GM21367 (cell line): Measurements from ENCODE around the gene OSBP2.
"Not testable (repeated sequence)": the region's sequence is repeated elsewhere in the genome, so short reads cannot be mapped to it uniquely, and the experiment has no call there.

Source experiments
- ATAC-seq: cut with Tn5 transposase; IDR thresholded peaks from one replicate; pipeline ENCODE4 v1.9.1; 2021; ENCODE audit not compliant: unreplicated experiment

Gene OSBP2

DNA sequence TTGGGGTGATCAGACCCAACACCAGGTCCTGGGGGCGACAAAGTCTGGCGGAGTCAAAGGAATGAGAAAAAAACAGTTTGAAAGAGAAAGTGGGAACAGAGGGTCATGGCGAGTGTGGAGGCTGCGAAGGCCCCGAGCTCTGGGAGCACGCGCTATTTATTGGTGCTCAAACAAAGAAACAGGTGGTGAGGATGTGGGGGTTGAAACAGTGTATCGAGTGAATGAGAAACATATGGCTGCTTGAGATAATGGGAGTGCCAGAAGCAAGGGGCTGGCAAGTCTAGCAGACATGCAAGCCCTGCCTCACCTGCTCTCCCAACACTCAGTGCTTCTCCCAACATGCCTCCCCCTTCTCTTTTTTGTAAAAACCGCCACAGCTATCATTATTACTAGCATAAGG is 19.2 kb upstream of the OSBP2 start:
- ATAC-seq: no peak

DNA sequence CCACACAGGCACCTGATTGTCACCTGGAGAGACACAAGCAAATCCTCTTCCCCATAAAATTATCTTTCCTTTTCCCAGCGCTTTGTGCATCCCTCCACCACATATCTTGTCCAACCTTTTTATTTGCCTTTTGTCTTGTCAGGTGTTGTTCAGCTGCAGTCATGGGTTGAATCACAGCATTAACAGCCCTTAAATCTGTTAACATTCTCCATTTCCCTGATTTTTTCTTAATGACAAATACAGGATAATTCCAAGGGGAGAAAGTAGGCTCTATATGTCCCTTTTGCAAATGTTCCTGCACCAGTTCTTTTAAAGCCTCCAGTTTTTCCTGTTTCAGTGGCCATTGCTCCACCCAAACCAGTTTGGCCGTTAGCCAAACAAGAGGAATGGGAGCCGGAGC is 18.1 kb upstream of the OSBP2 start:
- ATAC-seq: not testable (repeated sequence)

DNA sequence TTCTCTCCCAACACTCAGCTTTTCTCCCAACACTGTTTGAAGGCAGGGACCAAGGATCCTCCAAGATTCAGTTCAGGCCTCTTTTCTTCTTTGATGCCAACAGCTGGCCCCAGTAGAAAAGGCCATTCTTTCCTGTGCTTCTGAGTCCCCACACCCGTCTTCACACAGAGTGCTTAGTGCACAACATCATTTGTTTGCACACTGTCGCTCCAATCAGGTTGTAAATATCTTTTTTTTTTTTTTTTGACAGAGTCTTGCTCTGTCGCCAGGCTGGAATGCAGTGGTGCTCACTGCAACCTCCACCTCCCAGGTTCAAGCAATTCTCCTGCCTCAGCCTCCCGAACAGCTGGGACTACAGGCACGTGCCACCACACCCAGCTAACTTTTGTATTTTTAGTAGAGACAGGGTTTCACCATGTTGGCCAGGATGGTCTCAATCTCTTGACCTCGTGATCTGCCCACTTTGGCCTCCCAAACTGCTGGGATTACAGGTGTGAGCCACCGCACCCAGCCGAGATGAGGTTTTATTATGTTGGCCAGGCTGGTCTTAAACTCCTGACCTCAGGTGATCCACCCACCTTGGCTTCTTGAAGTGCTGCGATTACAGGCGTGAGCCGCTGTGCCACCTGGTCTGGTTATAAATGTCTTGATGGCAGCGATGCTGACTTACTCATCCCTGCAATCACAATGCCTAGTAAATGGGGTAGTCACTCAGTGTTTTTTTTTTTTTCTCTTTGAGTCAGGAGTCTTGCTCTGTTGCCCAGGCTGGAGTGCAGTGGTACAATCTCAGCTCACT is 14.6 kb upstream of the OSBP2 start:
- not testable (repeated sequence) for ATAC-seq

DNA sequence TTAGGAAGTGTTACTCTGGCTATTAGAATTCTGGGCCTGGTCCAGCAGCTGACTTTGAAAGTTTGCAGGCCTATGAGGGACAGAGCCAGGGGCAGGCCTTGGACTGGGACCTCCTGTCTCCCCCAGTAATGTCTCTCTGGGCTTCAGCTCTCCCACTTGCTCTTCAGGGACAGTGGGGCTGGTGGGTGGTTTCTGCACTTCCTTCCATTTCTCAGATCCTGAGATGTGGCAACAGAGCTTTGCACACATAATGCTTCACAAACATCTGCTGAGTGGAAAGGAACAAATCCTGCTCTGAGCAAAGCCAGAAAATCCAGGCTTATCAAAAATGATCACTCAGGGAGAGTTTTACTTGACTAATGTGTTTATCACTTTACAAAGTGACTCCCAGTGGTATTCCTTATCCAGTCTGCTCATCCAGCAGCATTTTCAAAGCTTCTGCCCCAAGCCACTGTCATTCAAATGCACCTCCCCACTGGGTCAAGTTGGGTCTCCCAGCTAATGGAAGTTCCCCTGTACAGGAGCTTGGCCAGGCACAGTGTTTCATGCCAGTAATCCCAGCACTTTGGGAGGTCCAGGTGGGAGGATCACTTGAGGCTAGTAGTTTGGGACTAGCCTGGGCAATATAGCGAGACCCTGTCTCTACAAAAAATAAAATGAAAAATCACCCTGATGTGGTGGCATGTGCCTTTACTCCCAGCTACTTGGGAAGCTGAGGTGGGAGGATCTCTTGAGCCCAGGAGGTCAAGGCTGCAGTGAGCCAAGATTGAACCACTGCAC is 13.5 kb upstream of the OSBP2 start:
- ATAC-seq: no peak

DNA sequence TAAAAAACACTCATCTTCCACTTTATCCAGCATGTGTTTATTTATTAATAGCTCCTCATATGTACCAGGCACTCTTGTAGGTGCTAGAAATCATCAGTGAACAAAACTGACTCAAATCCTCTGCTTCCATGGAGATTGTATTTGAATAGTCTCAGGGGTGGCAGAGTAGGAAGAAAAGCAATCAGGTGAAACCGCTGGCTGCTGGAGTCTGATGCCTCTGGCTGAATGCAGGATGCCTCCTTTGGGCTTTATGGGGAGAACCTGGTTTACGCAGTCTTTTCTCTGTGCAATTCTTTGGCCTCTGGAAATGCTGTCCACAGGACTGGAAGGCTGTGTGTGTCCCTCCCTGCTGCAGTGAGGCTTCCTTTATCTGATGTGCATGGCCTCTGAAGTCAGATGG is 12.8 kb upstream of the OSBP2 start:
- ATAC-seq: no peak

DNA sequence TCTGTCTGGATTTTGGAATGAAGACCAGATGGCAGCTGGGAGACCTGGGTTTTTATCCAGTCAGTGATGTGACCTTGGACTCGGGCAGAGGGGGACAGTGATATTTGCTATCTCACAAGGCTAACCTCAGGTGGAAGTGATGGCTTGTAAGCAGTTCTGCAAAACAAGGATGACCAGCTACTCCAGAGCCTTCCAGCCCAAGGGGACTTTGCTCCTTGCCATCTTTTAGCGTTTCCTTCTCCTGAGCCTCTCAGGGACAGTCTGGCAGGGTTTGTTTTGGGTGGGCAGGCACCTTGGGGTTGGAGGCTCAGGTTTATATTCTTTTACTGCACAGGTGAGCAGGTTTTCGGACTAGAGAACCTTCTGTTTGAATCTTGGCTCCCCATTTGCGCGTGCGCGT is 9.5 kb upstream of the OSBP2 start:
- no peak for ATAC-seq

DNA sequence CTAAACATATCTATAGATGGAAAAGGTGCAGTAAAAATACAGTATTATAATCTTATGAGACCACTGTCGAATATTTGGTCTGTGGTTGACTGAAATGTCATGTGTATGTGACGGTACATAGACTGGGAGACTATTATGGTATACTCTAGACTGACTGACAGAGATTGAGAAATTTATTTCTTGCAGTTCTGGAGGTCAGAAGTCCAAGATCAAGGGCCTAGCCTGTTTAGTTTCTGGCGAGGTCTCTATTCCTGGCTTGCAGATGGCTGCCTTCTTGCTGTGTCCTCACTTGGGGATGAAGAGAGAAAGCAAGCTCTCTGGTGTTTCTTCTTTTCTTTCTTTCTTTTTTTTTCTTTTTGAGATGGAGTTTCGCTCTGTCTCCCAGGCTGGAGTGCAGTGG is 7.3 kb upstream of the OSBP2 start:
- no peak for ATAC-seq

DNA sequence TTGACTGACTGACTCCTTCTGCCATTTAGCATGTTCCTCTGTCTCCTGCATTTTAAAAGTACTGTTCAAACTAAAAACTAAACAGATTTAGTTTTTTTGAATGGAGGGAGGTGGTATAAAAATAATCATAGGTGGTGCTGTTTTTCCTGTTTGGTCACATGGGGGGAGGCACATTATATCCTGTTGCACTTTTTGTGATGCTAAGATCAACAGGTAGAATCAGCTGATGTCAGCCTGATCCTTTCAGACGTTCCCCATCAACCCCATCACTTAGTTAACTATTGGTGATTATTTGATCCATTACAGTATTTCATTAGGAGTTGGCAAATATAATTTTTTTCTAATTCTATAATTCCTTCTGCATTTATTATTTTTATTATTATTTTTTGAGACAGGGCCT is 5.1 kb upstream of the OSBP2 start:
- ATAC-seq: no peak

DNA sequence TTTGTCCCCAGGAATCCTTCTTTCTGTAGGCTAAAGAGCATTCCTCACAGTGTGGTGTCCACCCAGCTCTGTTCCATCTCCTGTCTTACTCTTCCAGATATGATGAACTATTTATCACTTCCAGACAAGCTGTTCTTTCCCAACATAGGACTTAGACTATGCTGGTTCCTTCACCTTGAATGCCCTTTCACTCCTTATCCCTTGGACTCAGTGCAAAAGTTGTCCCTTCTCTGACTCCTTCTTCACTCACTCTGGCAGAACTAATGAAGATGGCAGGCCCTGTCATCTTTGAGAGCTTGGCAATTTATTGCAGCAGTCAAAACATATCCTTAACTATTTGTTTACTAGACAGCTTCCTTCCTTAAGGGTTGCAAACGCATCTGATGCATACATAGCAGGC is 3.5 kb upstream of the OSBP2 start:
- no peak for ATAC-seq

DNA sequence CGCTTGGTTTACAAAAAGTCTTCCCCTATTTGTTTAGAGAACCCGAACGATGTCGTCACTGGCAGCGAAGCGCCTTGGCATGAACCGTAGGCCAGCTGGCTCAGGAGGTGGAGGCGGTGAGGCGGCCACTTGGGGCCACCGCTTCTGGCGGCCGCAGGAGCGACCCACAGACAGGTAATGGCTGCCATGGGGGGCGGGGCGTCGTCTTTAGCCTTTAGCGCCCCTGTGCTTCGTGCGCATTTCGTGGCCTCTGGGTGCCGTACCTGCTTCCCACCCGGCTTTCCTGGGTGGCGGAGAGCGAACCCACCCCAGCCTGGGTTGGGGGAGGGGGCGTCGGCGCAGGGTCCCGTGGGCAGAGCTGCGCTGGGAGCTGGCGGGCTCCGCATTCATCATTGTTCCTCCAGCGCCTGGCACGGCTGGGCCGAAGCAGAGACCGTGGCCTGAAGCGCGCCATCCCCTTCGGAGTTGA is 469 bp upstream of the OSBP2 start:
- ATAC-seq: no peak

DNA sequence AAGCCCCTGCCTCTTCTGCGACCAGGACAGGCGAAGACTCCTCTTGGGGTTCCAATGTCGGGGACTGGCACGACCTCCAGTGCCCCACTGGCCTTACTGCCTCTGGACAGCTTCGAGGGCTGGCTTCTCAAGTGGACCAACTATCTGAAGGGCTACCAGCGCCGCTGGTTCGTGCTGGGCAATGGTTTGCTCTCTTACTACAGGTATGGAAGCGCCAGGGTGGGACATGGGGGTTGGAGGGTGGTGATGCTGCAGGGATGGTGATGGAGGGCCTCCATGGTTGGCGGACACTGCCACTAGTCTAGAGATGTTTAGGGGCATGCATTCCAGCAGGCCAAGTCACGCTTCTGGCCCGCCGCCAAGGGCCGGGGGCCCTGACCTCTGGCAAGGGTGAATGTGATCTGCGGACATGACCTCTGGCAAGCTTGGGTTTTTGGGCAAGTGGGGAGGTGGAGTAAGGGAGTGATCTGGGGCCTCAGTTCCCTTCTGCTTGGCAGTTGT is 727 bp downstream of the OSBP2 start:
- ATAC-seq: no peak

DNA sequence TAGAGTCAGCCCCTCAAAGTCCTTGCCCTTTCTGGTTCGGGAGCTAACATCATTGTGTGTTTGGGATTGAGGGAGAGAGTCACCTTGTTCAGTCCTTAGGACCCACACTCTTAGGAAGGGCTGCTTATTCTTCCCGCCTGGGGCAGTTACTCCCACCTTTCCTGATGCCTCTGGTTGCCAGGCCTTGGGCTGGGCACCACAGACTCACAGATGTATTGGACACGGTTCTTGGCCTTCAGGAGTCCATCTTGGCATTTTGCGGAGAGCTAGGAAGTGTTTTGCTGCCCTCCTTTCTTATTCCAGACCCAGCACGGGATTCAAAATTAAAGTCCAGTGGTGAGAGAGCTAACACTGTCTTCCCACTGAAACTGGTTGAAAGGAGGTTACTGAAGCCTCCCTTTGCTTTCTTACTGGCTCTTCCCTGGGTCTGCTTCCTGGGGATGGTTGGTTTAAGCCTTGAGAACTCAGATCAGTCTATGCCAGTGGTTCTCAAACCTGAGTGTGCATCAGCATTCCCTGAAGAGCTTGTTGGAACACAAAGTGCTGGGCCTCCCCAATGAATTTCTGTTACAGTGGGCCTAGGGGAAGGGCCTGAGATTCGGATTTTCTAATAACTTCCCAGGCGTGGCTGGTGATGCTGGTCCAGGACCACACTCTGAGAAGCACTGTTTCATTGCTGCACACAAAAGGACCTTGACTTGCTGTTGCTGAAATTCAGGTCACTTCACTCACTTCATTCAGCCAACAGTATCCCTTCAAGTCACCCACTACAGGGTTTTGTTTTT is 1.4 kb downstream of the OSBP2 start:
- ATAC-seq: no peak

DNA sequence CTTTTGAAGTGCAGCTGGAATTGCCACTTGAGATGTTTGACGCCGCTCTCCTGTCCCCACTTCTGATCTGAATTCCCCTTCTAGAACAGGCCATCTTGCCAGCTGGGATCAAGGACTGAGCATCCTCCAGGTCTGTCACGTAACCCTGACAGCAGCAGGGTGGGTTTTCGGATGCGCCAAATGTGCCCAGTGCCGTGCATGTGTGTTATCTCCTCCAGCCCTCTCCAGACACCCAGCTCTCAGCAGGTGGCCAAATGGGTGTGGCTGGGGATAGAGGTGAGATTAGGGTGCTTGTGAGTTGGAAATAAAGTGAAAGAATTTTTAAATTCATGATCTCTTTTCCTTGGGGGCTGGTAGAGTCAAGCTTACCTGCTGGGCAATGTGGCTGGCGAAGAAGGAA is 3.3 kb downstream of the OSBP2 start:
- ATAC-seq: no peak

DNA sequence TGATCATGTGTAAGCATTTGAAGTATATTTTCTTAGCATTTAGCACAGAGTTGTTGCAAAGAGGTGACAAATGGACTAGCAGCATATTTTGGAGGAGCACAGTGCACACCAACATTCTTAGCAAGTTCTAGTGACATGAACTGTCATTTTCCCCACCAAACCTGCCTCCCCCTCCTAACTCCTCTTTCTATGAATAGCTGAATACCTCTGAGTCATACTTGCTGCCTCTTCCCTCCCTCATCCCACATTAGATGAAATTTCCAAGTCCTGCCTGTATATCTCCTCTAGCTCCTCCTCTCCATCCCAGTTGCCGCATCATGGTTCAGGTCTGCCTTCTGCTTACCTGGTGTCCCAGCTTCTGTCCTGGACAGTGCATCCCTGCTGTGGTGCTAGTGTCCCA is 7.2 kb downstream of the OSBP2 start:
- no peak for ATAC-seq

DNA sequence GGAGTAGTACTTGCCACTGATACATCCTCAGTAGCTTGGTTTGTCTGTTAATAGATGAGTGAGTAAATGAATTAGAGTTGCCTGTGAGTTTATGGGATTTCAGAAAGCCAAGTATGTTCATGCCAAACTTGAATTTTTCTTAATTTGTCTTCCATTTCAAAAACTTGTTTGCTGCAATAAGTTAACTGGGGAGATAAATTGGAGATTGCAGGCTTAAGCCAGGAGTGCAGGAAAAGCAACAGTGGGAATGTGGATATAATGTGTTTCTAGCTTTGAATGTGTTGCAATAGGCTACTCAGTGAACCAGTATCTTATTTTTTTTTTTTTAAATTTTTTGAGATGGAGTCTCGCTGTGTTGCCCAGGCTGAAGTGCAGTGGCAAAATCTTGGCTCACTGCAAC is 8.2 kb downstream of the OSBP2 start:
- no peak for ATAC-seq

DNA sequence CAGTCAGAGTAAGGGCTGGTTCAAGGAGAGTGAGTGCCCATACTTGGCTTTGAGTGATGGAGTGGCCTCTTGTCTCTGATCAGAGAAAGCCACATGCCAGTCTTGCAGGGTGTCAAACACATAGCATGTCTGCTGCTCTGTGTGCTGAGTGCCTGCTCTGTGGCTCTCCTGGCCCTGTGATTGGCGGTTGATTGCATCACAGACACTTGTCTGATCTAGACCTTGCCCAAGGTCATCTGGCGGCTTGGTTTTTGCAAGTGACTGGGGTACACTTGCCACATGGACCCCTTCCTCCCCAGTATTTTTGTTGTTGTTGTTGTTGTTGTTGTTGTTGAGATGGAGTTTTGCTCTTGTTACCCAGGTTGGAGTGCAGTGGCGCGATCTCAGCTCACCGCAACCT is 10.3 kb downstream of the OSBP2 start:
- ATAC-seq: no peak

DNA sequence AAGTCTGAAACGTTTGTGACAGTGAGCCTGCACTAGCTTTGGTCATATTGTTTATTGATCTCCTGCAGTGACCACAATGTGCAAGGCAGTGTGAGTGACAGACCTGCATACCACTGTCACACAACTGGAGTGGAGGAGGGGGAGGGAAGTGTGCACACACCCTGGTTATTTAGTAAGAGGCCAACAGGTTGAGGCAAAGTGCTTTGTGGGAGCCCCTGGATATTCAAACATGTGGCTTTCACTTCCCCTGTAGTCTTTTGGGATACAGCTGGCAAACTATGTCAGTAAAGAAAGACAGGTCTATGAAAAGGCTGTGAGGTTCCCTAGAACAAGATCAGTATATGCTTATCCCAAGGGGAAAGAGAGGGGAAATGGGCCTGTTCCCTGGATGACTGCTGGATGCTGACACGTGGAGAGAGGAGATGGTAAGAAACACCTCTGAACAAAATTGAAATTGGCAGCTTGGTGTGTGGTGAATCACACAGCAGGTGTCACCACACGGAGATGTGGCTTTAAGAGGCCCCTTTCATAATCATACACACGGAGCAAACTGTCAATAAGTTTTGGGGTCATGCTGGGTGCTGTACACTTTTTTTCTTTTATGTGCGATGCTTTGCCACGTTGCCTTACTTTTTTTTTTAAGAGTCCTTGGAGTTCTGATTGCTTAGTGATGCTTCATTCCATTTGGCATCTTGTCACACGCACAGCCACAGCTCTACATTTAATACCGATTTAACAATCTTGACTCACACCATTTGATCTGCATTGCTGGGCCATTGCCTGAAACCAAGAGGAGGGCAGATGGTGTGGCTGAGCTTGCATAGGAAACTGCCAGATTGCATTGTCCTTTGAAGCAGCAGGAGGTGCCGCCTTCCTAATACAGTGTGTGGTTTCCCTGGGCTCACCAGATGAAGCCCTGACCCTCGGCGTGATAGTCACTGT is 11.3 kb downstream of the OSBP2 start:
- ATAC-seq: peak; percentile 41

DNA sequence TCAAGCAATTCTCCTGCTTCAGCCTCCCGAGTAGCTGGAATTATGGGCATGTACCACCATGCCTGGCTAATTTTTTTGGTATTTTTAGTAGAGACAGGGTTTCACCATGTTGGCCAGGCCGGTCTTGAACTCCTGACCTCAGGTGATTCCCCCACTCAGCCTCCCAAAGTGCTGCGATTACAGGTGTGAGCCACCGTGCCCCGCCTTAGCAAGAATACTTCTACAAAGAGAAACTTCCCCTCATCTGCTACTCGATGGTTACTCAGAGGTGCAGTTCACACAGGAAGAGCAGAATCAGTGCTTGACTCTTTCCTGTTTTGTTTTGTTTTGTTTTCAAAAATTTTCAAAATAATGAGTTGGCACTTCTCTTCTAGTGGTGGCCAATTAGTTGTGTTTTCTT is 15.3 kb downstream of the OSBP2 start:
- not testable (repeated sequence) for ATAC-seq

DNA sequence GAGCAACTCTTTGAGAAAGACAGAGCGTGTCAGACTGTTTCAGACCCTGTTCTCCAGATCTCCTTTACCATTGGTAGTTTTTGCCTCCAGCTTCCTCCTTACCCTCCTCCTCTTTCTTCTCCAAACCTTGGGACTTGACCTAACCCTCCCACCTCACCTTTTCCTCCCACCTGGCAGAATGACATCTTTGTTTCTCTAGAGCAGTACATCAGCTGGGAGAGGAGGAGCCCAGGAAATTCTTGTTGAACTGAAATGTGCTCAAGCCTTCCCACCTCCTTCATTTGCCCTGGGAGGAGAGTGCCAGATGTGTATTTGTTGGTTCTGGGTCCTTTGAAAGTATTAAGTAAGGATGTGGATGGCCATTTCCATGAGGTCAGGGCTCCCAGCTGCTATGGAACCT is 17.4 kb downstream of the OSBP2 start:
- ATAC-seq: no peak

DNA sequence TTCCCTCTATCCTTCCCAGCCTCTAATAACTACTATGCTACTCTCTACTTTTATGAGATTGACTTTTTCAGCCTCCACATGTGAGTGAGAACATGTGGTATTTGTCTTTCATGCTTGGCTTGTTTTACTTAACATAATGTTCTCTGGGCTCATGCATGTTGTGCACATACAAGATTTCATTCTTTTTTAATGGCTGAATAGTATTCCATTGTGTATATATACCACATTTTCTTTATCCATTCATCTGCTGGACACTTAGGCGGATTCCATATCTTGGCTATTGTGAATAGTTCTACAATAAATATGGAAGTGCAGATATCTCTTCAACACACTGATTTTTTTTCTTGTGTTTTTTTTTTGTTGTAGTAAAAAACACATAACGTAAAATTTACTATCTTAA is 19.4 kb downstream of the OSBP2 start:
- no peak for ATAC-seq
